ENCODE results near the gene DHTKD1. TPM values are rescaled to one million over a fixed set of nuclear protein-coding genes. Genes with fewer than 3 reads are reported as not detected.

Gene DHTKD1
- total and polyA plus RNA-seq, 2 experiments from 2014 or later: 20.2 to 63.9 TPM

- H3K79me2 ChIP-seq (replicated peaks; ENCODE audit: insufficient read depth): no peaks in the 10 kb centered on the region
- Mint-ChIP-seq H3K4me3 (no peak overlapping the region), H3K36me3 (ENCODE audit: low read depth) (peaks cover 30% of the 10 kb centered on the region; the same call in 2 of the 3 replicates), H3K27me3 (ENCODE audit: insufficient read depth, low read depth, poor library complexity) (no peaks in the 10 kb centered on the region), H3K27ac (no peak overlapping the region), H3K9me3 (no peaks in the 10 kb centered on the region), H3K4me1 (no peaks in the 10 kb centered on the region)
- H3K9me2 ChIP-seq (ENCODE audit: insufficient read depth): no peaks in the 10 kb centered on the region
- DNase-seq (ENCODE audit: low spot score) (no peak), ATAC-seq (no peak)
- 0 out of 2 replicates have a peak, but pooled peaks cover 3% of the 10 kb centered on the region for H4K20me1 ChIP-seq (replicated peaks; ENCODE audit: insufficient read depth)
- no peaks in the 10 kb centered on the region for H3K4me1 ChIP-seq (ENCODE audit: insufficient read depth)
- H3K36me3 ChIP-seq (ENCODE audit: insufficient read depth): peaks cover 27% of the 10 kb centered on the region
- H3K27ac ChIP-seq (ENCODE audit: low read depth): no peak overlapping the region
- H3F3A ChIP-seq (replicated peaks; ENCODE audit: low read depth): no peaks in the 10 kb centered on the region; the same call in 1 of the 2 replicates
- H2AFZ ChIP-seq: no peak overlapping the region
- H3K4me2 ChIP-seq: no peak overlapping the region
- H3K27me3 ChIP-seq (ENCODE audit: insufficient read depth): no peaks in the 10 kb centered on the region
- H3K4me3 ChIP-seq: no peak overlapping the region
- TF ChIP-seq, protein P1, sequence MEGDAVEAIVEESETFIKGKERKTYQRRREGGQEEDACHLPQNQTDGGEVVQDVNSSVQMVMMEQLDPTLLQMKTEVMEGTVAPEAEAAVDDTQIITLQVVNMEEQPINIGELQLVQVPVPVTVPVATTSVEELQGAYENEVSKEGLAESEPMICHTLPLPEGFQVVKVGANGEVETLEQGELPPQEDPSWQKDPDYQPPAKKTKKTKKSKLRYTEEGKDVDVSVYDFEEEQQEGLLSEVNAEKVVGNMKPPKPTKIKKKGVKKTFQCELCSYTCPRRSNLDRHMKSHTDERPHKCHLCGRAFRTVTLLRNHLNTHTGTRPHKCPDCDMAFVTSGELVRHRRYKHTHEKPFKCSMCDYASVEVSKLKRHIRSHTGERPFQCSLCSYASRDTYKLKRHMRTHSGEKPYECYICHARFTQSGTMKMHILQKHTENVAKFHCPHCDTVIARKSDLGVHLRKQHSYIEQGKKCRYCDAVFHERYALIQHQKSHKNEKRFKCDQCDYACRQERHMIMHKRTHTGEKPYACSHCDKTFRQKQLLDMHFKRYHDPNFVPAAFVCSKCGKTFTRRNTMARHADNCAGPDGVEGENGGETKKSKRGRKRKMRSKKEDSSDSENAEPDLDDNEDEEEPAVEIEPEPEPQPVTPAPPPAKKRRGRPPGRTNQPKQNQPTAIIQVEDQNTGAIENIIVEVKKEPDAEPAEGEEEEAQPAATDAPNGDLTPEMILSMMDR (conservative IDR thresholded peaks at IDR 0.05; ENCODE audit: low read depth in 2 of 2): no peak
- TF ChIP-seq REST (IDR thresholded peaks at IDR 0.05; ENCODE audit: unreplicated experiment) (no peak), CREB1 (CRISPR knock-in tag; IDR thresholded peaks at IDR 0.05; ENCODE audit: low read depth) (no peak), ZNF462 (CRISPR knock-in tag; IDR thresholded peaks at IDR 0.05) (no peak), NANOG (IDR thresholded peaks at IDR 0.05; ENCODE audit: borderline replicate concordance) (no peak), EZH2 (IDR thresholded peaks at IDR 0.05; ENCODE audit: low read depth, unreplicated experiment) (no peak), ZNF331 (CRISPR knock-in tag; IDR thresholded peaks at IDR 0.05; ENCODE audit: low read depth) (no peak), ZNF114 (CRISPR knock-in tag; IDR thresholded peaks at IDR 0.05) (no peak), JUNB (IDR thresholded peaks at IDR 0.05; ENCODE audit: unreplicated experiment) (no peak), EZH2phosphoT487 (IDR thresholded peaks at IDR 0.05; ENCODE audit: unreplicated experiment) (no peak), POLR2AphosphoS5 (IDR thresholded peaks at IDR 0.05; ENCODE audit: low read depth) (no peak), STAT1 (IDR thresholded peaks at IDR 0.05; ENCODE audit: unreplicated experiment) (no peak)
- TF ChIP-seq, protein P2, sequence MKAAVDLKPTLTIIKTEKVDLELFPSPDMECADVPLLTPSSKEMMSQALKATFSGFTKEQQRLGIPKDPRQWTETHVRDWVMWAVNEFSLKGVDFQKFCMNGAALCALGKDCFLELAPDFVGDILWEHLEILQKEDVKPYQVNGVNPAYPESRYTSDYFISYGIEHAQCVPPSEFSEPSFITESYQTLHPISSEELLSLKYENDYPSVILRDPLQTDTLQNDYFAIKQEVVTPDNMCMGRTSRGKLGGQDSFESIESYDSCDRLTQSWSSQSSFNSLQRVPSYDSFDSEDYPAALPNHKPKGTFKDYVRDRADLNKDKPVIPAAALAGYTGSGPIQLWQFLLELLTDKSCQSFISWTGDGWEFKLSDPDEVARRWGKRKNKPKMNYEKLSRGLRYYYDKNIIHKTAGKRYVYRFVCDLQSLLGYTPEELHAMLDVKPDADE (IDR thresholded peaks at IDR 0.05): no peak
These were observed 94.2 kb downstream of the DHTKD1 start for GRCh38 chr10:12162927-12163326.

Data from GM23338 (cell line).